Measurements from ENCODE around the gene MOGAT1. TPM values are rescaled to one million over a fixed set of nuclear protein-coding genes. Genes with fewer than 3 reads are reported as not detected.
A peak's percentile ranks its signal among the peaks of the same experiment; 100 is the strongest.

Gene MOGAT1
- total and polyA plus RNA-seq, 2 of the 13 experiments (the other 11 are each of a cell fraction or from before 2014, with no cell fraction given), result 0.98 to 4.3 TPM

DNA sequence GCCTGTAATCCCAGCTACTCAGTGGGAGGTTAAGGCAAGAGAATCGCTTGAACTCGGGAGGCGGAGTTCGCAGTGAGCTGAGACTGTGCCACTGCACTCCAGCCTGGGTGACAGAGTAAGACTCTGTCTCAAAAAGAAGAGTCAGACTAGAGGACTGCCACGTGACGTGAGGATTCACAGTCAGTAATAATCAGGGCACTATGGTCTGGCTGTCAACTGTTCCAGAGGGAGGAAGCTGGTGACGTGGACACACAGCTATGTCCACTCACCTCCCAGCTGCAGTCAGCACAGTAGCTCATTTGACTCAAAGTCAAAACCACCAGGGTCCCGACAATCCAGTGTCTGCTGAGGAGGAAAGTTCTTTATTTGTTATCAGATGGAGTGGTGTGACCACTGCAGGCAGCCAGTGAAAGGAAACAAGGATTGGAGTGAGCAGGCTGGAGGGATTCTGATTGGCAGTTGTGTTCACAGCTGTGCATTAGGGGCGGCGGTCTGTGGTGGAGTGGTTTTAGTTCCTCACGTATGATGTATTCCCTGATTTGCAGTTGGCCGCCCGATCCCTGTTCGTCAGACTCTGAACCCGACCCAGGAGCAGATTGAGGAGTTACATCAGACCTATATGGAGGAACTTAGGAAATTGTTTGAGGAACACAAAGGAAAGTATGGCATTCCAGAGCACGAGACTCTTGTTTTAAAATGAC lies 37.9 kb downstream of the MOGAT1 start (continued):
- TF ChIP-seq ZNF160 (CRISPR knock-in tag; IDR thresholded peaks at IDR 0.05), result peak; percentile 81; the same call in 1 of the 2 replicates
- TF ChIP-seq AKAP8 (CRISPR knock-in tag; IDR thresholded peaks at IDR 0.05), result peak; percentile 65; the same call in 1 of the 2 replicates
- peak; percentile 82; the same call in 1 of the 2 replicates for TF ChIP-seq ZBTB38 (CRISPR knock-in tag; IDR thresholded peaks at IDR 0.05)
- TF ChIP-seq, protein P1, sequence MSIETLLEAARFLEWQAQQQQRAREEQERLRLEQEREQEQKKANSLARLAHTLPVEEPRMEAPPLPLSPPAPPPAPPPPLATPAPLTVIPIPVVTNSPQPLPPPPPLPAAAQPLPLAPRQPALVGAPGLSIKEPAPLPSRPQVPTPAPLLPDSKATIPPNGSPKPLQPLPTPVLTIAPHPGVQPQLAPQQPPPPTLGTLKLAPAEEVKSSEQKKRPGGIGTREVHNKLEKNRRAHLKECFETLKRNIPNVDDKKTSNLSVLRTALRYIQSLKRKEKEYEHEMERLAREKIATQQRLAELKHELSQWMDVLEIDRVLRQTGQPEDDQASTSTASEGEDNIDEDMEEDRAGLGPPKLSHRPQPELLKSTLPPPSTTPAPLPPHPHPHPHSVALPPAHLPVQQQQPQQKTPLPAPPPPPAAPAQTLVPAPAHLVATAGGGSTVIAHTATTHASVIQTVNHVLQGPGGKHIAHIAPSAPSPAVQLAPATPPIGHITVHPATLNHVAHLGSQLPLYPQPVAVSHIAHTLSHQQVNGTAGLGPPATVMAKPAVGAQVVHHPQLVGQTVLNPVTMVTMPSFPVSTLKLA (IDR thresholded peaks at IDR 0.05), result peak; percentile 80
- peak; percentile 72; the same call in 1 of the 2 replicates for TF ChIP-seq YEATS2 (CRISPR knock-in tag; IDR thresholded peaks at IDR 0.05; ENCODE audit: borderline replicate concordance)
- TF ChIP-seq RFX1 (IDR thresholded peaks at IDR 0.05), result no peak
- no peak for TF ChIP-seq HDAC6 (IDR thresholded peaks at IDR 0.05; ENCODE audit: low read depth, low read length)
- TF ChIP-seq, protein P2, sequence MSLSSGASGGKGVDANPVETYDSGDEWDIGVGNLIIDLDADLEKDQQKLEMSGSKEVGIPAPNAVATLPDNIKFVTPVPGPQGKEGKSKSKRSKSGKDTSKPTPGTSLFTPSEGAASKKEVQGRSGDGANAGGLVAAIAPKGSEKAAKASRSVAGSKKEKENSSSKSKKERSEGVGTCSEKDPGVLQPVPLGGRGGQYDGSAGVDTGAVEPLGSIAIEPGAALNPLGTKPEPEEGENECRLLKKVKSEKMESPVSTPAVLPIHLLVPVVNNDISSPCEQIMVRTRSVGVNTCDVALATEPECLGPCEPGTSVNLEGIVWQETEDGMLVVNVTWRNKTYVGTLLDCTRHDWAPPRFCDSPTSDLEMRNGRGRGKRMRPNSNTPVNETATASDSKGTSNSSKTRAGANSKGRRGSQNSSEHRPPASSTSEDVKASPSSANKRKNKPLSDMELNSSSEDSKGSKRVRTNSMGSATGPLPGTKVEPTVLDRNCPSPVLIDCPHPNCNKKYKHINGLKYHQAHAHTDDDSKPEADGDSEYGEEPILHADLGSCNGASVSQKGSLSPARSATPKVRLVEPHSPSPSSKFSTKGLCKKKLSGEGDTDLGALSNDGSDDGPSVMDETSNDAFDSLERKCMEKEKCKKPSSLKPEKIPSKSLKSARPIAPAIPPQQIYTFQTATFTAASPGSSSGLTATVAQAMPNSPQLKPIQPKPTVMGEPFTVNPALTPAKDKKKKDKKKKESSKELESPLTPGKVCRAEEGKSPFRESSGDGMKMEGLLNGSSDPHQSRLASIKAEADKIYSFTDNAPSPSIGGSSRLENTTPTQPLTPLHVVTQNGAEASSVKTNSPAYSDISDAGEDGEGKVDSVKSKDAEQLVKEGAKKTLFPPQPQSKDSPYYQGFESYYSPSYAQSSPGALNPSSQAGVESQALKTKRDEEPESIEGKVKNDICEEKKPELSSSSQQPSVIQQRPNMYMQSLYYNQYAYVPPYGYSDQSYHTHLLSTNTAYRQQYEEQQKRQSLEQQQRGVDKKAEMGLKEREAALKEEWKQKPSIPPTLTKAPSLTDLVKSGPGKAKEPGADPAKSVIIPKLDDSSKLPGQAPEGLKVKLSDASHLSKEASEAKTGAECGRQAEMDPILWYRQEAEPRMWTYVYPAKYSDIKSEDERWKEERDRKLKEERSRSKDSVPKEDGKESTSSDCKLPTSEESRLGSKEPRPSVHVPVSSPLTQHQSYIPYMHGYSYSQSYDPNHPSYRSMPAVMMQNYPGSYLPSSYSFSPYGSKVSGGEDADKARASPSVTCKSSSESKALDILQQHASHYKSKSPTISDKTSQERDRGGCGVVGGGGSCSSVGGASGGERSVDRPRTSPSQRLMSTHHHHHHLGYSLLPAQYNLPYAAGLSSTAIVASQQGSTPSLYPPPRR (CRISPR knock-in tag; IDR thresholded peaks at IDR 0.05; ENCODE audit: borderline replicate concordance), result peak; percentile 90; the same call in 1 of the 2 replicates
- TF ChIP-seq SP140L (CRISPR knock-in tag; IDR thresholded peaks at IDR 0.05; ENCODE audit: borderline replicate concordance), result peak; percentile 61
- TF ChIP-seq ZNF543 (CRISPR knock-in tag; IDR thresholded peaks at IDR 0.05), result peak; percentile 51
- TF ChIP-seq, protein P3, sequence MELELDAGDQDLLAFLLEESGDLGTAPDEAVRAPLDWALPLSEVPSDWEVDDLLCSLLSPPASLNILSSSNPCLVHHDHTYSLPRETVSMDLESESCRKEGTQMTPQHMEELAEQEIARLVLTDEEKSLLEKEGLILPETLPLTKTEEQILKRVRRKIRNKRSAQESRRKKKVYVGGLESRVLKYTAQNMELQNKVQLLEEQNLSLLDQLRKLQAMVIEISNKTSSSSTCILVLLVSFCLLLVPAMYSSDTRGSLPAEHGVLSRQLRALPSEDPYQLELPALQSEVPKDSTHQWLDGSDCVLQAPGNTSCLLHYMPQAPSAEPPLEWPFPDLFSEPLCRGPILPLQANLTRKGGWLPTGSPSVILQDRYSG (CRISPR knock-in tag; IDR thresholded peaks at IDR 0.05), result 0 out of 2 replicates have a peak, but pooled peaks have one; percentile 50
- TF ChIP-seq PRPF4 (IDR thresholded peaks at IDR 0.05; ENCODE audit: low read depth, low read length, poor library complexity, severe bottlenecking), result no peak
- TF ChIP-seq KDM5B (CRISPR knock-in tag; IDR thresholded peaks at IDR 0.05; ENCODE audit: borderline replicate concordance), result peak; percentile 88
- TF ChIP-seq KLF13 (CRISPR knock-in tag; IDR thresholded peaks at IDR 0.05), result no peak
- peak; percentile 100 for TF ChIP-seq ZBTB3 (CRISPR knock-in tag; IDR thresholded peaks at IDR 0.05; ENCODE audit: borderline replicate concordance, low read depth)
- TF ChIP-seq POLR2G (IDR thresholded peaks at IDR 0.05; ENCODE audit: low read depth, low read length), result peak; percentile 89
- TF ChIP-seq SIX1 (CRISPR knock-in tag; IDR thresholded peaks at IDR 0.05; ENCODE audit: borderline replicate concordance), result no peak
- no peak; the same call in 1 of the 2 replicates for TF ChIP-seq ZNF569 (CRISPR knock-in tag; IDR thresholded peaks at IDR 0.05; ENCODE audit: borderline replicate concordance)

All from HepG2 (cell line).